ENCODE data around the gene FAAP100.

DNA sequence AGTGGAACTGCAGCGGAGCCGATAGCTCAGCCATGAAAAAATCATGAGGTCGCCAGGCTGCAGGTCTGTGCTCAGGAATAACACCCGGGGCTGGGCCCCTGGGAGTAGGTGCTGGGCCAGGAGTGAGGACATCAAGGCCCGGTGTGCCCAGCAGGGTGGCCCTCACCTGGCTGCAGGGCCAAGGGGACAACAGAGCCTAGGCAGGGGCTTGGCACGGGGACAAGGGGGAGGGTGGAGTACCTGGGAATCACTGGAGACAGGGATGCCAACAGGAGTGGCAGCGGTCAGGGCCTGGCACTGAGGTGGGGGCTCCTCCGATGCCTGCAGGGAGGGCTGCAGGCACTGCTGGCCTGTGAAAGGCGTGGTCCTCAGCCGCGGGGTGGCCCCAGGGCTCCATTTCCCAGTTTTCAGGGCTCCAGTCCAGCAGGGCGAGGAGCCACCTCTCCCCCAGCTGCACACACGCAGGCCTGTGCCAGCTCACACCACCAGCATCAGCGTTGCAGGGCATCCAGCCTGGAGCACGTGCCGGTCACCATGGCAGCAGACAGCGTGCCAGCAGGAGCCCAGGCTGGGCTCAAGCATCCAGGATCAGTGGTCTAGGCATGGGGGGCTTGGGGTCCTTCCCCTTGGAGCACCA lies 28.6 kb downstream of the FAAP100 start:
- TF ChIP-seq GATA3 (IDR thresholded peaks at IDR 0.05; ENCODE audit: low read depth, low read length) (no peak), GATA2 (IDR thresholded peaks at IDR 0.05; ENCODE audit: low read depth, low read length) (no peak)
